Measurements from ENCODE around the gene CADPS. TPM values are rescaled to one million over a fixed set of nuclear protein-coding genes. Genes with fewer than 3 reads are reported as not detected.

Gene CADPS
- total and polyA plus RNA-seq, 2 of the 4 experiments (the other 2 are of a cell fraction), result not detected

- no peak for ATAC-seq (ENCODE audit: low read depth)
- dilution Hi-C loops (cut with HindIII; ENCODE audit: low sequenced_read_pairs, unreplicated experiment), result no loop called here
These were observed 69.5 kb downstream of the CADPS start for GRCh38 chr3:62805580-62806277.

More at GRCh38 chr3:62805580-62806277, 69.5 kb downstream of the CADPS start:
- in situ Hi-C loops (cut with MboI; ENCODE audit: low sequenced_read_pairs) (no loop called here), intact Hi-C loops (cut with micrococcal nuclease) (no loop called here)
- H2BK5ac ChIP-seq (ENCODE audit: low read depth, low read length, poor library complexity, severe bottlenecking), result no peak overlapping the region
- no peak overlapping the region for H3K4me3 ChIP-seq (ENCODE audit: insufficient read depth, low read depth, low read length)
- no peak for TF ChIP-seq MXI1 (IDR thresholded peaks at IDR 0.05; ENCODE audit: borderline replicate concordance, low read depth, low read length)
- TF ChIP-seq POLR2A (IDR thresholded peaks at IDR 0.05; ENCODE audit: low read depth, low read length), result no peak
- TF ChIP-seq RAD21 (IDR thresholded peaks at IDR 0.05; ENCODE audit: low read length), result no peak
- no peak for TF ChIP-seq NFE2L2 (IDR thresholded peaks at IDR 0.05; ENCODE audit: low read depth, low read length)
- TF ChIP-seq, protein P1, sequence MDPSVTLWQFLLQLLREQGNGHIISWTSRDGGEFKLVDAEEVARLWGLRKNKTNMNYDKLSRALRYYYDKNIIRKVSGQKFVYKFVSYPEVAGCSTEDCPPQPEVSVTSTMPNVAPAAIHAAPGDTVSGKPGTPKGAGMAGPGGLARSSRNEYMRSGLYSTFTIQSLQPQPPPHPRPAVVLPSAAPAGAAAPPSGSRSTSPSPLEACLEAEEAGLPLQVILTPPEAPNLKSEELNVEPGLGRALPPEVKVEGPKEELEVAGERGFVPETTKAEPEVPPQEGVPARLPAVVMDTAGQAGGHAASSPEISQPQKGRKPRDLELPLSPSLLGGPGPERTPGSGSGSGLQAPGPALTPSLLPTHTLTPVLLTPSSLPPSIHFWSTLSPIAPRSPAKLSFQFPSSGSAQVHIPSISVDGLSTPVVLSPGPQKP (IDR thresholded peaks at IDR 0.05; ENCODE audit: borderline replicate concordance, low read depth, low read length), result no peak
- no peak for TF ChIP-seq USF2 (IDR thresholded peaks at IDR 0.05; ENCODE audit: low read depth, low read length)
- TF ChIP-seq CTCF (conservative IDR thresholded peaks at IDR 0.05; ENCODE audit: low read depth, low read length), result no peak
- TF ChIP-seq SMC3 (IDR thresholded peaks at IDR 0.05; ENCODE audit: low read depth, low read length), result no peak
- TF ChIP-seq CHD1 (IDR thresholded peaks at IDR 0.05; ENCODE audit: low read depth, low read length), result no peak
- TF ChIP-seq MAZ (IDR thresholded peaks at IDR 0.05; ENCODE audit: borderline replicate concordance, low read depth, low read length), result no peak
- no peak for TF ChIP-seq BHLHE40 (IDR thresholded peaks at IDR 0.05; ENCODE audit: low read depth, low read length)
- TF ChIP-seq FOS (IDR thresholded peaks at IDR 0.05; ENCODE audit: low read depth, low read length), result no peak
- H3K23ac ChIP-seq (ENCODE audit: low read depth, low read length), result no peak overlapping the region
- no peak overlapping the region for H3K9ac ChIP-seq (ENCODE audit: low read depth, low read length)
- ChIA-PET POLR2A (ENCODE audit: unreplicated experiment) (no interaction called here), CTCF (no interaction called here)
- H3K79me1 ChIP-seq (ENCODE audit: low read depth in 1 of 2, low read length in 2 of 2), result no peaks in the 10 kb centered on the region
- no peak overlapping the region for H3K14ac ChIP-seq (replicated peaks; ENCODE audit: low read depth, low read length)
- DNase-seq, result no peak
- no peak overlapping the region for H3K4me2 ChIP-seq (ENCODE audit: low read depth, low read length)
- no peaks in the 10 kb centered on the region for H3K4me1 ChIP-seq (ENCODE audit: control insufficient read depth, insufficient read depth, low read length)
- H2BK20ac ChIP-seq (ENCODE audit: low read depth, low read length), result no peak overlapping the region
- no peak overlapping the region for H3K4ac ChIP-seq (ENCODE audit: low read depth, low read length)
- no peaks in the 10 kb centered on the region for H3K9me3 ChIP-seq (ENCODE audit: control insufficient read depth, insufficient read depth, low read length)
- BruUV-seq (replicated peaks), result no TSS peak
- no peak overlapping the region for H2AK5ac ChIP-seq (ENCODE audit: low read depth, low read length)
- H3K36me3 ChIP-seq (ENCODE audit: control insufficient read depth, insufficient read depth, low read length), result no peaks in the 10 kb centered on the region
- no peak overlapping the region for H3K18ac ChIP-seq (ENCODE audit: low read depth, low read length)
- no peaks in the 10 kb centered on the region for H3K27me3 ChIP-seq (ENCODE audit: control insufficient read depth, insufficient read depth, low read length)
- no peak overlapping the region for H4K91ac ChIP-seq (ENCODE audit: insufficient read depth, low read depth, low read length)
- no peak overlapping the region for H2BK15ac ChIP-seq (ENCODE audit: low read depth, low read length)
- no peak overlapping the region for H3K27ac ChIP-seq (ENCODE audit: insufficient read depth, low read length)
- H2BK120ac ChIP-seq (ENCODE audit: low read depth, low read length), result no peak overlapping the region
- no peak overlapping the region for H3K56ac ChIP-seq (ENCODE audit: extremely low read depth, insufficient read depth, low read length)
- H3K9me1 ChIP-seq (ENCODE audit: insufficient read depth, low read length), result no peaks in the 10 kb centered on the region
- no CpG with 5 or more reads among the region's 2 CpGs for WGBS, 2 experiments (ENCODE audit: extremely low coverage in 2 of 2, insufficient read length in 1 of 2)
- no peak overlapping the region for H4K8ac ChIP-seq (ENCODE audit: low read depth in 2 of 2, low read length in 2 of 2)
- H2AK9ac ChIP-seq (replicated peaks; ENCODE audit: low read depth, low read length, poor library complexity), result no peak overlapping the region
- no peaks in the 10 kb centered on the region for H4K20me1 ChIP-seq (ENCODE audit: insufficient read depth, low read length)
- no peak overlapping the region for H4K5ac ChIP-seq (ENCODE audit: low read depth, low read length)
- H2AFZ ChIP-seq (replicated peaks; ENCODE audit: low read length, poor library complexity), result no peak overlapping the region
